ENCODE results near the gene GAL3ST1.

The GAL3ST1 gene

GRCh38 chr22:30535182-30535581 is 39.3 kb downstream of the GAL3ST1 start:
- DNase-seq (ENCODE audit: low spot score), result no peak

- DNase-seq (ENCODE audit: low spot score), result no peak
Measured at GRCh38 chr22:30531651-30532608, 42.5 kb downstream of the GAL3ST1 start.

- DNase-seq (ENCODE audit: low spot score), result no peak
Measured at GRCh38 chr22:30526656-30527055, 47.8 kb downstream of the GAL3ST1 start.

- DNase-seq (ENCODE audit: low spot score), result no peak
Measured at GRCh38 chr22:30523646-30524489, 50.6 kb downstream of the GAL3ST1 start.

- DNase-seq (ENCODE audit: low spot score), result no peak
Measured at GRCh38 chr22:30521368-30522156, 52.9 kb downstream of the GAL3ST1 start.

GRCh38 chr22:30519842-30520425 is 54.5 kb downstream of the GAL3ST1 start:
- DNase-seq (ENCODE audit: low spot score), result no peak

GRCh38 chr22:30516731-30517130 is 57.7 kb downstream of the GAL3ST1 start:
- no peak for DNase-seq (ENCODE audit: low spot score)

GRCh38 chr22:30516273-30516672 is 58.2 kb downstream of the GAL3ST1 start:
- no peak for DNase-seq (ENCODE audit: low spot score)

GRCh38 chr22:30514252-30514651 is 60.2 kb downstream of the GAL3ST1 start:
- DNase-seq (ENCODE audit: low spot score), result peak; percentile 34

- DNase-seq (ENCODE audit: low spot score), result peak; percentile 17
Measured at GRCh38 chr22:30513462-30513861, 61.0 kb downstream of the GAL3ST1 start.

GRCh38 chr22:30511911-30512310 is 62.6 kb downstream of the GAL3ST1 start:
- DNase-seq (ENCODE audit: low spot score), result no peak

- DNase-seq (ENCODE audit: low spot score), result no peak
Measured at GRCh38 chr22:30511109-30511508, 63.4 kb downstream of the GAL3ST1 start.

- DNase-seq (ENCODE audit: low spot score), result no peak
Measured at GRCh38 chr22:30508216-30508615, 66.2 kb downstream of the GAL3ST1 start.

GRCh38 chr22:30507670-30508069 is 66.8 kb downstream of the GAL3ST1 start:
- DNase-seq (ENCODE audit: low spot score), result no peak

- DNase-seq (ENCODE audit: low spot score), result no peak
Measured at GRCh38 chr22:30506507-30506968, 67.9 kb downstream of the GAL3ST1 start.
